Thymus (tissue), 11 donors: ENCODE measurements around the gene ATP1A3. TPM values are rescaled to one million over a fixed set of nuclear protein-coding genes. Genes with fewer than 3 reads are reported as not detected.

Experiments used
- DNase-seq, 9 donors: peaks; one replicate each; pipeline ENCODE4 v3.0.0-alpha.2; 2013; ENCODE audit warnings: low spot score in 9 of 9, low read depth in 6 of 9, missing footprints in 1 of 9
- H3K27ac ChIP-seq, 2 donors: one replicate each; pipeline ENCODE4 v1.5.1; 2013; ENCODE audit warnings: control low read depth in 1 of 2, low read depth in 1 of 2, low read length in 1 of 2, mild to moderate bottlenecking in 1 of 2, moderate library complexity in 1 of 2
- H3K27me3 ChIP-seq, 2 donors: one replicate each; pipeline ENCODE4 v1.5.1; 2013; ENCODE audit warnings: low read length in 1 of 2; ENCODE audit not compliant: control insufficient read depth in 2 of 2, insufficient read depth in 1 of 2
- H3K36me3 ChIP-seq, 2 donors: one replicate each; pipeline ENCODE4 v1.5.1; 2013; ENCODE audit warnings: low read length in 1 of 2, mild to moderate bottlenecking in 1 of 2, moderate library complexity in 1 of 2; ENCODE audit not compliant: control insufficient read depth in 2 of 2, insufficient read depth in 2 of 2
- H3K4me1 ChIP-seq, 2 donors: one replicate each; pipeline ENCODE4 v1.5.1; 2013; ENCODE audit warnings: low read length in 2 of 2; ENCODE audit not compliant: control insufficient read depth in 2 of 2, insufficient read depth in 2 of 2
- H3K4me3 ChIP-seq, 2 donors: one replicate each; pipeline ENCODE4 v1.5.1; 2013; ENCODE audit warnings: low read length in 2 of 2, control low read depth in 1 of 2, mild to moderate bottlenecking in 1 of 2
- H3K9me3 ChIP-seq, 2 donors: one replicate each; pipeline ENCODE4 v1.5.1; 2013; ENCODE audit warnings: low read length in 1 of 2, mild to moderate bottlenecking in 1 of 2; ENCODE audit not compliant: control insufficient read depth in 2 of 2, insufficient read depth in 1 of 2
- WGBS: extraction: QIAGEN DNeasy Blood & Tissue Kit; methylation state at CpG from one replicate; pipeline ENCODE4 v1.1.7; 2013; 5-methylcytosine and 5-hydroxymethylcytosine counted together
- polyA plus RNA-seq: library from polyadenylated mRNA; stranded (reverse); fragments of 200-250 nt; gene quantifications from one replicate; pipeline ENCODE4 v1.2.3, GENCODE V29; 2013
- total RNA-seq: library from RNA; stranded (reverse); fragments of 120-200 nt; gene quantifications from one replicate; pipeline ENCODE4 v1.2.4, GENCODE V29; 2013
- donor health status: healthy.

ATP1A3 gene
- total and polyA plus RNA-seq, 2 donors = 1.2 to 2.6 TPM

GRCh38 chr19:41918095-41918494 is 75.9 kb downstream of the ATP1A3 start:
- DNase-seq = no peak
- no peaks in the 10 kb centered on the region for H3K36me3 ChIP-seq
- WGBS = 62% methylated on average over 6 of the region's 6 CpGs
- no peak overlapping the region for H3K27ac ChIP-seq
- H3K9me3 ChIP-seq = no peaks in the 10 kb centered on the region
- H3K4me1 ChIP-seq = peaks cover 6 to 22% of the 10 kb centered on the region in 2 donors
- H3K4me3 ChIP-seq = no peak overlapping the region
- H3K27me3 ChIP-seq = peaks cover 37 to 99% of the 10 kb centered on the region in 2 donors

- peaks cover 6 to 24% of the 10 kb centered on the region in 2 donors for H3K4me1 ChIP-seq
- no peaks in the 10 kb centered on the region for H3K36me3 ChIP-seq
- no peaks in the 10 kb centered on the region for H3K9me3 ChIP-seq
- no peak for DNase-seq
- H3K4me3 ChIP-seq = no peak overlapping the region
- peaks cover 34 to 99% of the 10 kb centered on the region in 2 donors for H3K27me3 ChIP-seq
- H3K27ac ChIP-seq = no peak overlapping the region
- WGBS = 69% methylated on average over 12 of the region's 12 CpGs
Observed at GRCh38 chr19:41917676-41918075, 76.4 kb downstream of the ATP1A3 start.

Other genes starting within 250 kb of the ATP1A3 start
- 1.4 TPM for gene CEACAM6, start 238.7 kb downstream of the ATP1A3 start, total RNA-seq
- 6.5 TPM for gene CEACAM6, start 238.7 kb downstream of the ATP1A3 start, polyA plus RNA-seq
- 0.99 TPM for gene CEACAM3, start 197.6 kb downstream of the ATP1A3 start, total RNA-seq
- 1.5 TPM for gene CEACAM3, start 197.6 kb downstream of the ATP1A3 start, polyA plus RNA-seq
- gene LYPD4, start 149.5 kb downstream of the ATP1A3 start, total RNA-seq = not detected
- gene LYPD4, start 149.5 kb downstream of the ATP1A3 start, polyA plus RNA-seq = 0.09 TPM
- gene DMRTC2, start 149.2 kb downstream of the ATP1A3 start, total RNA-seq = not detected
- 0.07 TPM for gene DMRTC2, start 149.2 kb downstream of the ATP1A3 start, polyA plus RNA-seq
- 3,743 TPM for gene RPS19, start 134.0 kb downstream of the ATP1A3 start, total RNA-seq
- gene RPS19, start 134.0 kb downstream of the ATP1A3 start, polyA plus RNA-seq = 3,799 TPM
- gene CD79A, start 117.0 kb downstream of the ATP1A3 start, total RNA-seq = 31.4 TPM
- 74.4 TPM for gene CD79A, start 117.0 kb downstream of the ATP1A3 start, polyA plus RNA-seq
- 94.3 TPM for gene ARHGEF1, start 111.0 kb downstream of the ATP1A3 start, total RNA-seq
- 630 TPM for gene ARHGEF1, start 111.0 kb downstream of the ATP1A3 start, polyA plus RNA-seq
- gene ERFL, start 65.8 kb downstream of the ATP1A3 start, total RNA-seq = 0.09 TPM
- 3.5 TPM for gene ERFL, start 65.8 kb downstream of the ATP1A3 start, polyA plus RNA-seq
- gene RABAC1, start 34.9 kb downstream of the ATP1A3 start, total RNA-seq = 116 TPM
- gene RABAC1, start 34.9 kb downstream of the ATP1A3 start, polyA plus RNA-seq = 111 TPM
- 0.33 TPM for gene GRIK5, start 76.0 kb upstream of the ATP1A3 start, total RNA-seq
- gene GRIK5, start 76.0 kb upstream of the ATP1A3 start, polyA plus RNA-seq = 1.7 TPM
- gene ZNF574, start 81.9 kb upstream of the ATP1A3 start, total RNA-seq = 6.0 TPM
- 5.7 TPM for gene ZNF574, start 81.9 kb upstream of the ATP1A3 start, polyA plus RNA-seq
- gene POU2F2, start 138.2 kb upstream of the ATP1A3 start, total RNA-seq = 1.5 TPM
- 7.7 TPM for gene POU2F2, start 138.2 kb upstream of the ATP1A3 start, polyA plus RNA-seq
- 30.1 TPM for gene DEDD2, start 223.4 kb upstream of the ATP1A3 start, total RNA-seq
- gene DEDD2, start 223.4 kb upstream of the ATP1A3 start, polyA plus RNA-seq = 36.9 TPM
- gene ZNF526, start 226.1 kb upstream of the ATP1A3 start, total RNA-seq = 4.1 TPM
- 3.6 TPM for gene ZNF526, start 226.1 kb upstream of the ATP1A3 start, polyA plus RNA-seq
- 12.7 TPM for gene GSK3A, start 248.4 kb upstream of the ATP1A3 start, total RNA-seq
- gene GSK3A, start 248.4 kb upstream of the ATP1A3 start, polyA plus RNA-seq = 31.4 TPM